ENCODE results near the gene TWF1. TPM values are rescaled to one million over a fixed set of nuclear protein-coding genes. Genes with fewer than 3 reads are reported as not detected.

Gene TWF1
- total and polyA plus RNA-seq, 2 donors (not counting 3 experiments of a cell fraction or from before 2014, with no cell fraction given) = 23.8 to 75.5 TPM

- H3K36me3 ChIP-seq (ENCODE audit: control insufficient read depth in 2 of 2, extremely low read depth in 1 of 2, insufficient read depth in 2 of 2, low read length in 2 of 2) = no peaks in the 10 kb centered on the region
- H3K79me2 ChIP-seq (ENCODE audit: control insufficient read depth, insufficient read depth, low read length) = no peaks in the 10 kb centered on the region
- no peak for TF ChIP-seq MAX (IDR thresholded peaks at IDR 0.05; ENCODE audit: insufficient read depth, insufficient read length)
- TF ChIP-seq FOS (IDR thresholded peaks at IDR 0.05; ENCODE audit: borderline replicate concordance, insufficient read depth, low read length) = no peak
- no peaks in the 10 kb centered on the region for H3K4me1 ChIP-seq (ENCODE audit: control insufficient read depth, extremely low read depth, insufficient read depth, low read length)
- H4K20me1 ChIP-seq (replicated peaks; ENCODE audit: control insufficient read depth, extremely low read depth, insufficient read depth, low read length) = no peaks in the 10 kb centered on the region
- no peaks in the 10 kb centered on the region for H3K9me1 ChIP-seq (replicated peaks; ENCODE audit: control insufficient read depth, extremely low read depth, insufficient read depth, low read length)
- intact Hi-C loops (cut with micrococcal nuclease) (no loop called here), dilution Hi-C loops (cut with MboI; ENCODE audit: extremely low pct_ligation_motif_present, low sequenced_read_pairs) (no loop called here)
- ChIA-PET CTCF (interaction anchor here (0.9 to 3.1 kb wide), 3 partner anchors 10 to 15 kb away, joined by 3 to 9 read pairs (median 3); partner anchors contain the start of gene TWF1), POLR2A (no interaction called here)
- no TSS peak for BruUV-seq (replicated peaks)
- no peak overlapping the region for H3K9ac ChIP-seq (replicated peaks; ENCODE audit: extremely low read depth, insufficient read depth, low read length)
- H2AFZ ChIP-seq (ENCODE audit: low read depth, low read length) = no peak overlapping the region
- H3K27ac ChIP-seq (ENCODE audit: insufficient read depth, low read depth, low read length) = no peak overlapping the region
- no peaks in the 10 kb centered on the region for H3K9me3 ChIP-seq (replicated peaks; ENCODE audit: control insufficient read depth, insufficient read depth, low read length)
- no peak overlapping the region for H3K4me3 ChIP-seq (replicated peaks in 1 of 3; ENCODE audit: insufficient read depth in 1 of 3, low read depth in 1 of 3, low read length in 3 of 3)
- DNase-seq (ENCODE audit: low read depth, low spot score) = no peak
- H3K4me2 ChIP-seq (ENCODE audit: insufficient read depth, low read length) = no peak overlapping the region
- H3K27me3 ChIP-seq (ENCODE audit: control insufficient read depth in 2 of 2, insufficient read depth in 2 of 2, low read length in 2 of 2) = peaks cover 12 to 21% of the 10 kb centered on the region in 2 experiments
- no peak for FAIRE-seq
These were observed 9.3 kb upstream of the TWF1 start for GRCh38 chr12:43815416-43815815.

GRCh38 chr12:43812926-43813325 is 6.8 kb upstream of the TWF1 start:
- no TSS peak for BruUV-seq (replicated peaks)

More at GRCh38 chr12:43812926-43813325, 6.8 kb upstream of the TWF1 start:
- dilution Hi-C loops (cut with MboI; ENCODE audit: extremely low pct_ligation_motif_present, low sequenced_read_pairs) = no loop called here
- Histone ChIP-seq H3K9ac (replicated peaks; ENCODE audit: extremely low read depth, insufficient read depth, low read length) (no peak overlapping the region), H3K4me2 (ENCODE audit: insufficient read depth, low read length) (no peak overlapping the region), H3K27me3 (ENCODE audit: control insufficient read depth in 2 of 2, insufficient read depth in 2 of 2, low read length in 2 of 2) (peaks cover 14 to 26% of the 10 kb centered on the region in 2 experiments), H3K36me3 (ENCODE audit: control insufficient read depth in 2 of 2, extremely low read depth in 1 of 2, insufficient read depth in 2 of 2, low read length in 2 of 2) (no peaks in the 10 kb centered on the region), H3K9me1 (replicated peaks; ENCODE audit: control insufficient read depth, extremely low read depth, insufficient read depth, low read length) (no peaks in the 10 kb centered on the region), H2AFZ (ENCODE audit: low read depth, low read length) (no peak overlapping the region), H3K4me3 (replicated peaks in 1 of 3; ENCODE audit: insufficient read depth in 1 of 3, low read depth in 1 of 3, low read length in 3 of 3) (no peak overlapping the region), H3K27ac (ENCODE audit: insufficient read depth, low read depth, low read length) (no peak overlapping the region), H3K9me3 (replicated peaks; ENCODE audit: control insufficient read depth, insufficient read depth, low read length) (no peaks in the 10 kb centered on the region), H4K20me1 (replicated peaks; ENCODE audit: control insufficient read depth, extremely low read depth, insufficient read depth, low read length) (no peaks in the 10 kb centered on the region), H3K79me2 (ENCODE audit: control insufficient read depth, insufficient read depth, low read length) (no peaks in the 10 kb centered on the region), H3K4me1 (ENCODE audit: control insufficient read depth, extremely low read depth, insufficient read depth, low read length) (no peaks in the 10 kb centered on the region)
- no peak for DNase-seq (ENCODE audit: low read depth, low spot score)
- ChIA-PET POLR2A (no interaction called here), CTCF (interaction anchor here (1.4 kb wide), 1 partner anchor 11 kb away, joined by 7 read pairs; no protein-coding TSS in a partner anchor)
- no peak for TF ChIP-seq POLR2A (IDR thresholded peaks at IDR 0.05; ENCODE audit: low read depth, low read length)
- no peak for TF ChIP-seq MAX (IDR thresholded peaks at IDR 0.05; ENCODE audit: insufficient read depth, insufficient read length)
- no peak for TF ChIP-seq GATA2 (IDR thresholded peaks at IDR 0.05; ENCODE audit: insufficient read depth, insufficient read length, low read depth, low read length)
- no peak for TF ChIP-seq JUN (IDR thresholded peaks at IDR 0.05; ENCODE audit: borderline replicate concordance, insufficient read depth, insufficient read length, low read depth)
- no peak for TF ChIP-seq FOS (IDR thresholded peaks at IDR 0.05; ENCODE audit: borderline replicate concordance, insufficient read depth, low read length)
- TF ChIP-seq CTCF (IDR thresholded peaks at IDR 0.05; ENCODE audit: extremely low read depth in 1 of 2, insufficient read depth in 1 of 2, low read depth in 1 of 2, low read length in 2 of 2) = no peak
- no peak for TF ChIP-seq POLR2AphosphoS5 (IDR thresholded peaks at IDR 0.05; ENCODE audit: insufficient read depth, low read depth, low read length)
- intact Hi-C loops (cut with micrococcal nuclease) = no loop called here
- FAIRE-seq = no peak

Data from endothelial cell of umbilical vein (primary cell).